HFFc6 (cell line): Measurements from ENCODE around the gene BCAS3. TPM values are rescaled to one million over a fixed set of nuclear protein-coding genes. Genes with fewer than 3 reads are reported as not detected.

Source experiments
- DNase-seq: peaks from one replicate; pipeline ENCODE4 v3.0.0-alpha.2; 2018
- H3K27ac Mint-ChIP-seq: 2 replicates; pipeline ENCODE4 v1.8.0; 2020; ENCODE audit warnings: mild to moderate bottlenecking, mixed read lengths
- H3K27me3 Mint-ChIP-seq: 2 replicates; pipeline ENCODE4 v1.8.0; 2021; ENCODE audit warnings: mild to moderate bottlenecking, moderate library complexity, mixed read lengths; ENCODE audit not compliant: insufficient read depth
- H3K36me3 Mint-ChIP-seq: 2 replicates; pipeline ENCODE4 v1.8.0; 2021; ENCODE audit warnings: low read depth, mixed read lengths
- H3K4me1 Mint-ChIP-seq: 2 replicates; pipeline ENCODE4 v1.8.0; 2020; ENCODE audit warnings: low read depth, mixed read lengths
- H3K4me3 Mint-ChIP-seq: 2 replicates; pipeline ENCODE4 v1.8.0; 2020; ENCODE audit warnings: mild to moderate bottlenecking, moderate library complexity, mixed read lengths
- H3K9me3 Mint-ChIP-seq: 2 replicates; pipeline ENCODE4 v1.8.0; 2020; ENCODE audit warnings: mild to moderate bottlenecking, mixed read lengths
- CTCF ChIP-seq: fragments of 200-600 bp; sonication (generic); IDR thresholded peaks from 2 replicates; pipeline ENCODE4 v1.5.0; 2021; ENCODE audit warnings: antibody characterized with exemption, mild to moderate bottlenecking
- total RNA-seq, 6 experiments: library from RNA; stranded (reverse); fragmentation: NEBNext Ultra II Directional; extraction: Animal tissue kit (Norgen Biotek cat#: 25700); gene quantifications; 2 replicates in 1 of 6; 3 replicates in 5 of 6; pipeline ENCODE4 v1.2.3, GENCODE V29; 2021

Gene BCAS3
- total RNA-seq, 6 experiments from 2014 or later, result 9.8 to 13.8 (median 12.0) TPM

GRCh38 chr17:61007980-61008379, 330.3 kb downstream of the BCAS3 start:
- TF ChIP-seq CTCF, result no peak
- Mint-ChIP-seq H3K27me3 (no peaks in the 10 kb centered on the region), H3K4me1 (peaks cover 19% of the 10 kb centered on the region), H3K4me3 (no peak overlapping the region), H3K9me3 (no peaks in the 10 kb centered on the region), H3K27ac (no peak overlapping the region), H3K36me3 (peaks cover 4% of the 10 kb centered on the region; the same call in 1 of the 2 replicates)
- DNase-seq, result no peak

- Mint-ChIP-seq H3K27ac (no peak overlapping the region), H3K9me3 (no peaks in the 10 kb centered on the region), H3K4me3 (no peak overlapping the region), H3K36me3 (peaks cover 4% of the 10 kb centered on the region; the same call in 1 of the 2 replicates), H3K27me3 (no peaks in the 10 kb centered on the region), H3K4me1 (peaks cover 10% of the 10 kb centered on the region; the same call in 1 of the 2 replicates)
- no peak for TF ChIP-seq CTCF
- no peak for DNase-seq
Observed at GRCh38 chr17:61009663-61010062, 332.0 kb downstream of the BCAS3 start.

GRCh38 chr17:61010661-61011170, 333.1 kb downstream of the BCAS3 start:
- DNase-seq, result no peak
- TF ChIP-seq CTCF, result no peak
- H3K4me3 Mint-ChIP-seq, result no peak overlapping the region
- H3K27me3 Mint-ChIP-seq, result no peaks in the 10 kb centered on the region
- no peak overlapping the region for H3K27ac Mint-ChIP-seq
- H3K36me3 Mint-ChIP-seq, result no peaks in the 10 kb centered on the region
- no peaks in the 10 kb centered on the region for H3K9me3 Mint-ChIP-seq
- H3K4me1 Mint-ChIP-seq, result peaks cover 12% of the 10 kb centered on the region

GRCh38 chr17:61011251-61011650, 333.6 kb downstream of the BCAS3 start:
- H3K4me1 Mint-ChIP-seq, result peaks cover 17% of the 10 kb centered on the region
- no peaks in the 10 kb centered on the region for H3K36me3 Mint-ChIP-seq
- H3K9me3 Mint-ChIP-seq, result no peaks in the 10 kb centered on the region
- TF ChIP-seq CTCF, result no peak
- no peak overlapping the region for H3K27ac Mint-ChIP-seq
- H3K27me3 Mint-ChIP-seq, result no peaks in the 10 kb centered on the region
- no peak for DNase-seq
- H3K4me3 Mint-ChIP-seq, result no peak overlapping the region

GRCh38 chr17:61015966-61016365, 338.3 kb downstream of the BCAS3 start:
- Mint-ChIP-seq H3K4me1 (peaks cover 24% of the 10 kb centered on the region), H3K27ac (no peak overlapping the region), H3K27me3 (no peaks in the 10 kb centered on the region), H3K4me3 (peak overlapping the region; percentile 52), H3K36me3 (no peaks in the 10 kb centered on the region), H3K9me3 (no peaks in the 10 kb centered on the region)
- no peak for TF ChIP-seq CTCF
- DNase-seq, result no peak
